ENCODE data around the gene ILF2. TPM values are rescaled to one million over a fixed set of nuclear protein-coding genes. Genes with fewer than 3 reads are reported as not detected.

Gene ILF2
- total and polyA plus RNA-seq, 2 of the 13 experiments (the other 11 are each of a cell fraction or from before 2014, with no cell fraction given) = 292 to 366 TPM

DNA sequence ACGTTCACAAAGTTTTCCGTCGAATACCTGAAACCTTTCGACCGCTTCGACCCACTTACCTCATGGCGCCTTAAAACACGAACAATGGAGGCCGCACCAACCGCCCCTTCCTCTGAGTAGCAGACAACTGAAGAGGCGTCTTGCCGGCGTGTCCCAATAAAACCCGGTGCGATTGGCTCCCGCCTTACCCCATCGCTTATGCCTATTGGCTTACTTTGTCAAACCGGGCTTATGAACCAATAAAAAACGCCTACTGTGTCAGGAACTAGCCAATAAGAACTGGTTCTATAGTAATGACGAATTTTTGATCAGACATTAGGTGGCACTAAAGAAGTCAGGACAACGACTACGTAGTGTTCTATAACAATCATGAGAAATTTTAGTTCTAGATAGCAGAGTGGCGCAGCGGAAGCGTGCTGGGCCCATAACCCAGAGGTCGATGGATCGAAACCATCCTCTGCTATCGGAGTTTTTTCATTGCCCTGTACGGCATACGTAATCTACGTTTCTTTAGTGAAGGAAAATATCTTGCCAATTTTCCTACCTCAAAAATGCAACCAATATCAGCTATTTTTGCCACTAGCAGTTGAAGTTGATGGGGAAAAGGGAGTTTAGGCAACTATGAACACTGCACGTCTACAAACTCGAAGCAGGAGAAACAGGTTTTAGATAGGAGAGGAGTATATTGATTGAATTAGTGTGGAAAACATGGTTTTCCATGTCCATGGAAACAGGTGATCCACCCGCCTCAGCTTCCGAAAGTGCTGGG lies at the start of gene ILF2 (continued):
- TF ChIP-seq, protein P1, sequence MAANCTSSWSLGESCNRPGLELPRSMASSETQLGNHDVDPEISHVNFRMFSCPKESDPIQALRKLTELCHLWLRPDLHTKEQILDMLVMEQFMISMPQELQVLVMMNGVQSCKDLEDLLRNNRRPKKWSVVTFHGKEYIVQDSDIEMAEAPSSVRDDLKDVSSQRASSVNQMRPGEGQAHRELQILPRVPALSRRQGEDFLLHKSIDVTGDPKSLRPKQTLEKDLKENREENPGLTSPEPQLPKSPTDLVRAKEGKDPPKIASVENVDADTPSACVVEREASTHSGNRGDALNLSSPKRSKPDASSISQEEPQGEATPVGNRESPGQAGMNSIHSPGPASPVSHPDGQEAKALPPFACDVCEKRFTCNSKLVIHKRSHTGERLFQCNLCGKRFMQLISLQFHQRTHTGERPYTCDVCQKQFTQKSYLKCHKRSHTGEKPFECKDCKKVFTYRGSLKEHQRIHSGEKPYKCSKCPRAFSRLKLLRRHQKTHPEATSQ (CRISPR knock-in tag; IDR thresholded peaks at IDR 0.05; ENCODE audit: borderline replicate concordance) = no peak
- TF ChIP-seq JDP2 (CRISPR knock-in tag; IDR thresholded peaks at IDR 0.05; ENCODE audit: borderline replicate concordance) = no peak
- TF ChIP-seq FOXO4 (CRISPR knock-in tag; conservative IDR thresholded peaks at IDR 0.05) = no peak
- TF ChIP-seq MIER2 (CRISPR knock-in tag; IDR thresholded peaks at IDR 0.05) = no peak
- 0 out of 2 replicates have a peak, but pooled peaks have one; percentile 24 for TF ChIP-seq NFKBIZ (CRISPR knock-in tag; IDR thresholded peaks at IDR 0.05)
- TF ChIP-seq ZNF407 (CRISPR knock-in tag; IDR thresholded peaks at IDR 0.05; ENCODE audit: not compliant biosample characterization) = no peak
- TF ChIP-seq PAF1 (CRISPR knock-in tag; IDR thresholded peaks at IDR 0.05) = no peak
- TF ChIP-seq JUN (CRISPR knock-in tag; IDR thresholded peaks at IDR 0.05) = no peak
- TF ChIP-seq NFIC (IDR thresholded peaks at IDR 0.05; ENCODE audit: low read length) = peak; percentile 71; the same call in 1 of the 2 replicates
- TF ChIP-seq RCOR2 (CRISPR knock-in tag; IDR thresholded peaks at IDR 0.05) = peak; percentile 16; the same call in 1 of the 2 replicates
- TF ChIP-seq USF2 (IDR thresholded peaks at IDR 0.05; ENCODE audit: low read depth, low read length) = no peak
- no peak for TF ChIP-seq USF2 (CRISPR knock-in tag; IDR thresholded peaks at IDR 0.05; ENCODE audit: borderline replicate concordance)
- peak; percentile 44; the same call in 1 of the 2 replicates for TF ChIP-seq ZNF788 (CRISPR knock-in tag; IDR thresholded peaks at IDR 0.05; ENCODE audit: borderline replicate concordance)
- TF ChIP-seq ZC3H13 (CRISPR knock-in tag; IDR thresholded peaks at IDR 0.05) = no peak
- no peak for TF ChIP-seq ZNF660 (CRISPR knock-in tag; IDR thresholded peaks at IDR 0.05; ENCODE audit: borderline replicate concordance, low read depth)
